T-helper 2 cell treated with Interferon-gamma antibody and Interleukin-4, amounts not matched to agents 5 μg/mL and 100 μg/mL, for 36 hours (primary cell): ENCODE measurements around the gene CLEC4F.

Experiments used
- DNase-seq: peaks from one replicate; pipeline ENCODE4 v3.0.0; 2021; ENCODE audit warnings: low spot score
- H3K27ac Mint-ChIP-seq: one replicate; pipeline ENCODE4 v1.8.0; 2021; ENCODE audit warnings: mild to moderate bottlenecking, mixed read lengths
- H3K27me3 Mint-ChIP-seq: one replicate; pipeline ENCODE4 v1.8.0; 2021; ENCODE audit warnings: low read depth, mixed read lengths
- H3K36me3 Mint-ChIP-seq: one replicate; pipeline ENCODE4 v1.8.0; 2021; ENCODE audit warnings: low read depth, mixed read lengths
- H3K4me1 Mint-ChIP-seq: one replicate; pipeline ENCODE4 v1.8.0; 2021; ENCODE audit warnings: low read depth, mixed read lengths
- H3K4me3 Mint-ChIP-seq: one replicate; pipeline ENCODE4 v1.8.0; 2022; ENCODE audit warnings: mild to moderate bottlenecking, moderate library complexity, mixed read lengths
- H3K9me3 Mint-ChIP-seq: one replicate; pipeline ENCODE4 v1.8.0; 2021; ENCODE audit warnings: mixed read lengths

CLEC4F gene

GRCh38 chr2:70820499-70820898 is at the start of gene CLEC4F:
Gene CLEC4F (minus strand): TSS chr2:70820599. CDS start chr2:70820523, 76 bp downstream.
- no peaks in the 10 kb centered on the region for H3K36me3 Mint-ChIP-seq
- no peak within 1 kb of the TSS for H3K4me3 Mint-ChIP-seq

GRCh38 chr2:70868970-70869369 is 48.6 kb upstream of the CLEC4F start:
- Mint-ChIP-seq H3K27me3 (peaks cover 24% of the 10 kb centered on the region), H3K27ac (no peak overlapping the region), H3K36me3 (no peaks in the 10 kb centered on the region), H3K4me3 (no peak overlapping the region), H3K9me3 (no peaks in the 10 kb centered on the region), H3K4me1 (no peaks in the 10 kb centered on the region)
- no peak for DNase-seq

More at GRCh38 chr2:70820499-70820898, at the start of gene CLEC4F:
- H3K27me3 Mint-ChIP-seq = no peaks in the 10 kb centered on the region
- H3K9me3 Mint-ChIP-seq = no peaks in the 10 kb centered on the region
- peaks cover 31% of the 10 kb centered on the region for H3K4me1 Mint-ChIP-seq
- no peak within 1 kb of the TSS for H3K27ac Mint-ChIP-seq
- DNase-seq = no peak

- Mint-ChIP-seq H3K4me3 (peak overlapping the region; percentile 29), H3K4me1 (peaks cover 4% of the 10 kb centered on the region), H3K36me3 (no peaks in the 10 kb centered on the region), H3K27ac (no peak overlapping the region), H3K9me3 (no peaks in the 10 kb centered on the region), H3K27me3 (peaks cover 47% of the 10 kb centered on the region)
- peak; percentile 60 for DNase-seq
These were observed 41.6 kb upstream of the CLEC4F start for GRCh38 chr2:70861777-70862625.

GRCh38 chr2:70855667-70856066 is 35.3 kb upstream of the CLEC4F start:
- Mint-ChIP-seq H3K27me3 (peaks cover 24% of the 10 kb centered on the region), H3K36me3 (no peaks in the 10 kb centered on the region), H3K9me3 (no peaks in the 10 kb centered on the region), H3K4me1 (peaks cover 16% of the 10 kb centered on the region), H3K27ac (no peak overlapping the region), H3K4me3 (no peak overlapping the region)
- DNase-seq = no peak

- Mint-ChIP-seq H3K4me3 (no peak overlapping the region), H3K9me3 (no peaks in the 10 kb centered on the region), H3K4me1 (peaks cover 26% of the 10 kb centered on the region), H3K27ac (no peak overlapping the region), H3K36me3 (no peaks in the 10 kb centered on the region), H3K27me3 (peaks cover 16% of the 10 kb centered on the region)
- no peak for DNase-seq
These were observed 34.0 kb upstream of the CLEC4F start for GRCh38 chr2:70854411-70854810.

GRCh38 chr2:70852824-70853223 is 32.4 kb upstream of the CLEC4F start:
- no peak for DNase-seq
- Mint-ChIP-seq H3K9me3 (no peaks in the 10 kb centered on the region), H3K4me1 (peaks cover 28% of the 10 kb centered on the region), H3K27me3 (peaks cover 6% of the 10 kb centered on the region), H3K27ac (no peak overlapping the region), H3K36me3 (no peaks in the 10 kb centered on the region), H3K4me3 (no peak overlapping the region)

GRCh38 chr2:70851704-70852103 is 31.3 kb upstream of the CLEC4F start:
- H3K9me3 Mint-ChIP-seq = peaks cover 5% of the 10 kb centered on the region
- peaks cover 28% of the 10 kb centered on the region for H3K4me1 Mint-ChIP-seq
- DNase-seq = peak; percentile 65
- H3K4me3 Mint-ChIP-seq = peak overlapping the region; percentile 43
- no peaks in the 10 kb centered on the region for H3K36me3 Mint-ChIP-seq
- no peaks in the 10 kb centered on the region for H3K27me3 Mint-ChIP-seq
- peak overlapping the region; percentile 74 for H3K27ac Mint-ChIP-seq

GRCh38 chr2:70850925-70851324 is 30.5 kb upstream of the CLEC4F start:
- H3K27ac Mint-ChIP-seq = peak overlapping the region; percentile 8
- peaks cover 28% of the 10 kb centered on the region for H3K4me1 Mint-ChIP-seq
- no peaks in the 10 kb centered on the region for H3K36me3 Mint-ChIP-seq
- no peak for DNase-seq
- peaks cover 9% of the 10 kb centered on the region for H3K9me3 Mint-ChIP-seq
- H3K4me3 Mint-ChIP-seq = no peak overlapping the region
- no peaks in the 10 kb centered on the region for H3K27me3 Mint-ChIP-seq

- no peak overlapping the region for H3K4me3 Mint-ChIP-seq
- H3K9me3 Mint-ChIP-seq = peaks cover 12% of the 10 kb centered on the region
- H3K27me3 Mint-ChIP-seq = peaks cover 18% of the 10 kb centered on the region
- no peak overlapping the region for H3K27ac Mint-ChIP-seq
- H3K36me3 Mint-ChIP-seq = no peaks in the 10 kb centered on the region
- no peaks in the 10 kb centered on the region for H3K4me1 Mint-ChIP-seq
- DNase-seq = no peak
These were observed 22.0 kb upstream of the CLEC4F start for GRCh38 chr2:70842401-70842800.

GRCh38 chr2:70837980-70838925 is 17.9 kb upstream of the CLEC4F start:
- no peak for DNase-seq
- Mint-ChIP-seq H3K36me3 (no peaks in the 10 kb centered on the region), H3K9me3 (no peaks in the 10 kb centered on the region), H3K4me1 (no peaks in the 10 kb centered on the region), H3K4me3 (no peak overlapping the region), H3K27me3 (peaks cover 6% of the 10 kb centered on the region), H3K27ac (no peak overlapping the region)

- H3K27me3 Mint-ChIP-seq = peaks cover 3% of the 10 kb centered on the region
- no peak within 1 kb of the TSS for H3K4me3 Mint-ChIP-seq
- H3K36me3 Mint-ChIP-seq = no peaks in the 10 kb centered on the region
- DNase-seq = no peak
- no peaks in the 10 kb centered on the region for H3K4me1 Mint-ChIP-seq
- H3K27ac Mint-ChIP-seq = no peak within 1 kb of the TSS
- H3K9me3 Mint-ChIP-seq = no peaks in the 10 kb centered on the region
These were observed 15.2 kb upstream of the CLEC4F start, which contains the start of gene CD207 for GRCh38 chr2:70835643-70836042. Gene CD207 (minus strand): TSS chr2:70835816. CDS start chr2:70835776, 40 bp downstream.

- H3K27ac Mint-ChIP-seq = no peak overlapping the region
- no peaks in the 10 kb centered on the region for H3K9me3 Mint-ChIP-seq
- H3K4me1 Mint-ChIP-seq = no peaks in the 10 kb centered on the region
- no peaks in the 10 kb centered on the region for H3K36me3 Mint-ChIP-seq
- H3K4me3 Mint-ChIP-seq = no peak overlapping the region
- no peak for DNase-seq
- H3K27me3 Mint-ChIP-seq = no peaks in the 10 kb centered on the region
These were observed 14.5 kb upstream of the CLEC4F start for GRCh38 chr2:70834881-70835280.

GRCh38 chr2:70834106-70834505 is 13.7 kb upstream of the CLEC4F start:
- DNase-seq = no peak

GRCh38 chr2:70833246-70833645 is 12.8 kb upstream of the CLEC4F start:
- Mint-ChIP-seq H3K4me1 (no peaks in the 10 kb centered on the region), H3K4me3 (no peak overlapping the region), H3K27me3 (no peaks in the 10 kb centered on the region), H3K9me3 (no peaks in the 10 kb centered on the region), H3K36me3 (no peaks in the 10 kb centered on the region), H3K27ac (no peak overlapping the region)
- no peak for DNase-seq

More at GRCh38 chr2:70834106-70834505, 13.7 kb upstream of the CLEC4F start:
- no peak overlapping the region for H3K27ac Mint-ChIP-seq
- H3K4me1 Mint-ChIP-seq = no peaks in the 10 kb centered on the region
- no peaks in the 10 kb centered on the region for H3K36me3 Mint-ChIP-seq
- no peaks in the 10 kb centered on the region for H3K9me3 Mint-ChIP-seq
- H3K27me3 Mint-ChIP-seq = no peaks in the 10 kb centered on the region
- no peak overlapping the region for H3K4me3 Mint-ChIP-seq
